DOHH2 (cell line): ENCODE data around the gene ZNF322.

Experiments
- H3F3A ChIP-seq: fragments of 200-600 bp; sonication (generic), shearing (Covaris generic); 2 replicates; pipeline ENCODE4 v1.6.0; 2016; ENCODE audit warnings: antibody characterized with exemption, mild to moderate bottlenecking; ENCODE audit not compliant: control insufficient read depth, insufficient read depth
- H3K27ac ChIP-seq: fragments of 200-600 bp; sonication (generic); 2 replicates; pipeline ENCODE4 v1.5.1; 2014; ENCODE audit warnings: low read depth, mild to moderate bottlenecking, low read length, moderate library complexity
- H3K27me3 ChIP-seq: fragments of 200-600 bp; sonication (generic); 2 replicates; pipeline ENCODE4 v1.6.1; 2014; ENCODE audit warnings: mild to moderate bottlenecking, low read length, mixed read lengths; ENCODE audit not compliant: control insufficient read depth
- H3K36me3 ChIP-seq: fragments of 200-600 bp; sonication (generic); 2 replicates; pipeline ENCODE4 v1.6.1; 2014; ENCODE audit warnings: mild to moderate bottlenecking, low read length, moderate library complexity, mixed read lengths; ENCODE audit not compliant: control insufficient read depth
- H3K4me1 ChIP-seq: fragments of 200-600 bp; sonication (generic); 2 replicates; pipeline ENCODE4 v1.6.1; 2014; ENCODE audit warnings: mild to moderate bottlenecking, low read length, mixed read lengths; ENCODE audit not compliant: control insufficient read depth
- H3K4me2 ChIP-seq: fragments of 200-600 bp; sonication (generic); 2 replicates; pipeline ENCODE4 v1.6.0; 2014; ENCODE audit warnings: mild to moderate bottlenecking, low read length, moderate library complexity
- H3K4me3 ChIP-seq: fragments of 200-600 bp; sonication (generic); 2 replicates; pipeline ENCODE4 v1.5.1; 2014; ENCODE audit warnings: mild to moderate bottlenecking, low read length, mixed read lengths
- H3K79me2 ChIP-seq: fragments of 200-600 bp; sonication (generic); 2 replicates; pipeline ENCODE4 v1.6.1; 2014; ENCODE audit warnings: mild to moderate bottlenecking, low read length, mixed read lengths; ENCODE audit not compliant: control insufficient read depth
- H3K9me2 ChIP-seq: fragments of 200-600 bp; sonication (generic); replicated peaks from 2 replicates; pipeline ENCODE4 v1.6.1; 2014; ENCODE audit warnings: mild to moderate bottlenecking, low read length, mixed read lengths; ENCODE audit not compliant: control insufficient read depth
- H3K9me3 ChIP-seq: fragments of 200-600 bp; sonication (generic); 2 replicates; pipeline ENCODE4 v1.6.1; 2014; ENCODE audit warnings: antibody characterized with exemption, low read length, mixed read lengths; ENCODE audit not compliant: control insufficient read depth, insufficient read depth
- H4K20me1 ChIP-seq: fragments of 200-600 bp; sonication (generic); 2 replicates; pipeline ENCODE4 v1.6.0; 2014; ENCODE audit warnings: low read depth, mild to moderate bottlenecking, antibody characterized with exemption, low read length, moderate library complexity; ENCODE audit not compliant: control insufficient read depth, insufficient read depth
- CTCF ChIP-seq: fragments of 200-600 bp; sonication (generic); IDR thresholded peaks from one replicate; pipeline ENCODE4 v1.5.1; 2014; ENCODE audit warnings: antibody characterized with exemption, mild to moderate bottlenecking, low read depth, low read length; ENCODE audit not compliant: poor library complexity, severe bottlenecking
- EZH2phosphoT487 ChIP-seq: fragments of 200-600 bp; sonication (generic); IDR thresholded peaks from 2 replicates; pipeline ENCODE4 v1.6.1; 2017; ENCODE audit warnings: borderline replicate concordance, mild to moderate bottlenecking, antibody characterized with exemption, low read length, moderate library complexity, mixed read lengths

ZNF322 gene

GRCh38 chr6:26604026-26604425, 55.5 kb downstream of the ZNF322 start:
- Histone ChIP-seq H3K4me2 (no peak overlapping the region), H3K9me2 (no peaks in the 10 kb centered on the region), H3K36me3 (peaks cover 13% of the 10 kb centered on the region), H3K27ac (no peak overlapping the region), H3K4me1 (no peaks in the 10 kb centered on the region), H3K9me3 (no peaks in the 10 kb centered on the region), H4K20me1 (no peaks in the 10 kb centered on the region), H3K27me3 (no peaks in the 10 kb centered on the region), H3K79me2 (peaks cover 6% of the 10 kb centered on the region), H3F3A (peaks cover 6% of the 10 kb centered on the region; the same call in 1 of the 2 replicates), H3K4me3 (no peak overlapping the region)
- TF ChIP-seq CTCF (no peak), EZH2phosphoT487 (no peak)

DNA sequence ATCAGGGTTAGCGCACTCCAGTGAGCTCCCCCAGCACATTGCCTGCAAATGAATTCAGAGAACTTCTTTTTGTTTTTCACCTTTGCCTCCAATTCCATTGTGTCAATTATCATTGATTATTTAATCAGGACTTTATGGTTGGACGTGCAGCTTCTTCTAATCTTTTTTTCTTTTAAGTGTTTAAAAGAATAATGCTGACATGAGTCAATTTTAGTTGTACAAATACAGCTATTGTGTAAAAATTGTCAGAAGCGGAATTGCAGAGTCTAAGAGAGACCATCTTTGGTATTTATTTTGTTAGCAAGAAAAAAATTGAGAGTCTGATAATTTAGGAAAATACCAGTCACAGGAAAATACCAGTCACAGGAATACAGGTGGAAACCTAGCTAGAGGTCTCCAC, 57.3 kb downstream of the ZNF322 start:
- Histone ChIP-seq H3K4me2 (no peak overlapping the region), H3F3A (peaks cover 6% of the 10 kb centered on the region; the same call in 1 of the 2 replicates), H3K36me3 (peaks cover 29% of the 10 kb centered on the region), H3K9me2 (no peaks in the 10 kb centered on the region), H3K27me3 (no peaks in the 10 kb centered on the region), H3K9me3 (no peaks in the 10 kb centered on the region), H3K79me2 (peaks cover 22% of the 10 kb centered on the region), H3K4me3 (no peak overlapping the region), H3K4me1 (peaks cover 12% of the 10 kb centered on the region), H4K20me1 (peaks cover 4% of the 10 kb centered on the region; the same call in 1 of the 2 replicates), H3K27ac (no peak overlapping the region)
- TF ChIP-seq CTCF (no peak), EZH2phosphoT487 (no peak)

- H3K9me3 ChIP-seq: no peaks in the 10 kb centered on the region
- peaks cover 32% of the 10 kb centered on the region for H3K36me3 ChIP-seq
- H3K4me1 ChIP-seq: peaks cover 12% of the 10 kb centered on the region
- H4K20me1 ChIP-seq: peaks cover 4% of the 10 kb centered on the region; the same call in 1 of the 2 replicates
- no peaks in the 10 kb centered on the region for H3K27me3 ChIP-seq
- no peak overlapping the region for H3K27ac ChIP-seq
- H3K79me2 ChIP-seq: peaks cover 28% of the 10 kb centered on the region
- peaks cover 13% of the 10 kb centered on the region for H3F3A ChIP-seq
- no peak for TF ChIP-seq EZH2phosphoT487
- TF ChIP-seq CTCF: no peak
- H3K9me2 ChIP-seq: no peaks in the 10 kb centered on the region
- no peak overlapping the region for H3K4me3 ChIP-seq
- no peak overlapping the region for H3K4me2 ChIP-seq
These were observed 58.8 kb downstream of the ZNF322 start for GRCh38 chr6:26600759-26601158.
